A204.1 (cell line): ENCODE results near the gene RIC8A.
"Not testable (repeated sequence)": the region's sequence is repeated elsewhere in the genome, so short reads cannot be mapped to it uniquely, and the experiment has no call there.

ENCODE experiments used
- FAIRE-seq: peaks from 2 replicates; lab custom pipeline; 2012; peaks lifted over from hg19 to GRCh38; lab: Jason Lieb, UNC

RIC8A gene

GRCh38 chr11:207208-207862 is at the start of gene RIC8A, which contains the start of gene BET1L:
Gene RIC8A (plus strand): TSS chr11:207708. CDS start chr11:208855, 1,147 bp downstream.
Gene BET1L (minus strand): TSS chr11:207399. CDS start chr11:207321, 78 bp downstream.
- FAIRE-seq, result peak; percentile 96

GRCh38 chr11:180242-180641 is 27.3 kb upstream of the RIC8A start:
- not testable (repeated sequence) for FAIRE-seq

- not testable (repeated sequence) for FAIRE-seq
Measured at GRCh38 chr11:189200-189783, 18.2 kb upstream of the RIC8A start.

DNA sequence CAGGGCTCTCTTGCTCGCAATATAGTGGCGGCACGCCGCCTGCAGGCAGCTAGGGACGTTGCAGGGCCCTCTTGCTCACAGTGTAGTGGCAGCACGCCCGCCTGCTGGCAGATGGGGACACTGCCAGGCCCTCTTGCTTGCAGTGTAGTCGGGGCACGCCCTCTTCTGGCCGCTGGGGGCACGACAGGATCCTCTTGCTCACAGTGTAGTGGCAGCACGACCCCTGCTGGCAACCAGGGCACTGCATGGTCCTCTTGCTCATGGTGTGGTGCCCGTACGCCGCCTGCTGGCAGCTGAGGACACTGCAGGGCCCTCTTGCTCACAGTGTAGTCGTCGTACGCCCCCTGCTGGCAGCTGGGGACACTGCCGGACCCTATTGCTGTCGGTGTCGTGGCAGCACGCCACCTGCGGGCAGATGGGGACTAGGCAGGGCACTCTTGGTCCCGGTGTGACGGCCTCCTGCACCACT is 17.6 kb upstream of the RIC8A start:
- not testable (repeated sequence) for FAIRE-seq

- not testable (repeated sequence) for FAIRE-seq
Measured at GRCh38 chr11:190546-190945, 17.0 kb upstream of the RIC8A start.

GRCh38 chr11:191490-192478 is 15.7 kb upstream of the RIC8A start:
- FAIRE-seq, result peak; percentile 70

- not testable (repeated sequence) for FAIRE-seq
Measured at GRCh38 chr11:192674-193128, 14.8 kb upstream of the RIC8A start, which contains the start of gene SCGB1C1. Gene SCGB1C1 (plus strand): TSS chr11:193078. CDS start chr11:193100, 22 bp downstream.

DNA sequence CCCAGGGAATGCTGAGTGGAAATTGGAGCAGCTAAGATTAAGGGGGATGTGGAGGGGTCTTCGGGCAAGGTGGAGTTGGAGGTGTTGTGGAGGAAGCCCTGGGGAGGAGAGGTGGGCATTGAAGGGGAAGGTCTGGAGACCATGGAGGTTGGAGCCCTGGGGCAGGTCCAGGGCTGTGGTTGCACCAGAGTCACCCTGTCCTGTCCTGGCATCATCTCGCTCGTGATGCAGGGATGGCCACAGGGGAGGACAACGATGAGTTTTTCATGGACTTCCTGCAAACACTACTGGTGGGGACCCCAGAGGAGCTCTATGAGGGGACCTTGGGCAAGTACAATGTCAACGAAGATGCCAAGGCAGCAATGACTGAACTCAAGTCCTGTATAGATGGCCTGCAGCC is 14.0 kb upstream of the RIC8A start:
- not testable (repeated sequence) for FAIRE-seq

DNA sequence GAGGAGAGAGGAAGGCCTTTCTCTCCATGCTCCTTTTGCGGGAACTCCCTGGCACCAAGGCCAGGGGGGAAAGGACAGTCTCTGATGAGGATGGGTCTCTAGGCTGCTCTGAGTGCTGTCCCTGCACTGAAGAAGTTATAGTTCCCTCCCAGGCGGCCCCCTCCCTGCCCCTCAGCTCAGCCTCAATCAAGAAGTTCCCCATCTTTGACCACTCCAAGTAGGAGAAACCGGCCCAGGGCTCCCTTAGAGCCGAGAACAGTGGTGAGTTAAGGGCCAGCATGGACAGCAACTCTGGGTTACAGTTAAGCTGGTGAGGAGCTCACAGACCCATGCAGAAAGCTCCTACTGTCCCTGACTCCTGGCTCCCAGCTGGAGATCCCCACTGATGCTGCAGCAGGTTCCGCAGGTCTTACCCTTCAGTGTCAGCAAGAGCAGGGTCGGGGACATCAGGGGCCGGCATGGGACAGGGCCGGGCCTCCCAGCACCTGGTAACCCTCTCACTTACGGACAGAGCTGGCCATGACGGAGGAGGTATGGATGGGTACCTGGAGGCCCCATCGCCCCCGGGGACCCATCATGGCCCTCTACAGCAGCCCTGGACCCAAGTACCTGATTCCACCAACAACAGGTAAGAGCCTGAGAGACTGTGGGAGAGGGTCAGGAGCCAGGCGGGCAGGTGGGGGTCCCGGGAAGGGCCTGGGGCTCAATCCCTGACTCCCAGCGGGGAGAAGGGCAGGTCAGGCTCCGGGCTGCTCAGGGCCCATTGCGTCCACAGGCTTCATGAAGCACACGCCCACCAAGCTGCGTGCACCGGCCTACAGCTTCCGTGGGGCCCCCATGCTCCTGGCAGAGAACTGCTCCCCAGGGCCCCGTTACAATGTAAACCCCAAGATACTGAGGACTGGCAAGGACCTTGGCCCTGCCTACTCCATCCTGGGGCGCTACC is 10.4 kb upstream of the RIC8A start:
- no peak for FAIRE-seq

- no peak for FAIRE-seq
Measured at GRCh38 chr11:197741-198235, 9.7 kb upstream of the RIC8A start.

- FAIRE-seq, result no peak
Measured at GRCh38 chr11:198236-198806, 9.2 kb upstream of the RIC8A start.

DNA sequence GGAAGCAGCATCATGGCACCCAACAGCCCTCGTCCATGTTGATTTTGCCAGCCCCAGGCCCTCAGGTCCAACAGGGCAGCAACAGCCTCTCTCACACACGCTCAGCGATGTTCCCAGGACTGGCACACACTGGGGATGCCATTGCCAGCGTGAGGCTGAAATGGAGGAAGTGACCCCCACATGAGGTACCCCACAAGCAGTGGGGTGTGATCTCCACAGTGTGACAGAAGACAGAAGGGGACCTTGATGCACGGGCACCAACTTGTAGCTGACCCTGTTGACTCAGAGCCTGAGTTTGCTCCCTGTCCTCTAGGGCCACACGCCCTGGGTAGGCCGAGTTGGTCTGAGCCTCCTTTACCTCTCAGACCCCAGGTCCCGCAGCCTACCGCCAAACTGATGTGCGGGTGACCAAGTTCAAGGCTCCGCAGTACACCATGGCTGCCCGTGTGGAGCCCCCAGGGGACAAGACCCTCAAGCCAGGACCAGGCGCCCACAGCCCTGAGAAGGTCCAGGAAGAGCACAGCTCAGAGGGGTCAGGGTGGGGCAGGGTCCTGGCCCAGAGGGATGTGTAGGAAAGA is 8.4 kb upstream of the RIC8A start:
- no peak for FAIRE-seq

DNA sequence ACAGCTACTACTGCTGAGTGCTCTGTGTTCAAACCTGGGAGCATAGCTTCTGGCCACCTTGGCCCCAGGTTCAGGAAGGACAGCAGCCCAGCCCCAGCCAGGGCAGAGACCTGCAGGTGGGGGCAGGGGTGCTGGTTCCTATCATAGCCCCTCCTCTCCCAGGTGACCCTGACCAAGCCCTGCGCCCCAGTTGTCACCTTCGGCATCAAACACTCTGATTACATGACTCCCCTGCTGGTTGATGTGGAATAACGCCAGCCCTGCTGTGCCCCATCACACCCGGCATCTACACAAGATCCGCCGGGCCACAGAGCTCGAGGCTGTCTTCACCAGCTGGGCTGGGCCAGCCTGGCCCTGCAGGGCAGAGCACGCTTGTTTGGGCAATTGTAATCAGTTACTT is 7.7 kb upstream of the RIC8A start:
- FAIRE-seq, result no peak

GRCh38 chr11:200224-201003 is 7.1 kb upstream of the RIC8A start:
- no peak for FAIRE-seq

DNA sequence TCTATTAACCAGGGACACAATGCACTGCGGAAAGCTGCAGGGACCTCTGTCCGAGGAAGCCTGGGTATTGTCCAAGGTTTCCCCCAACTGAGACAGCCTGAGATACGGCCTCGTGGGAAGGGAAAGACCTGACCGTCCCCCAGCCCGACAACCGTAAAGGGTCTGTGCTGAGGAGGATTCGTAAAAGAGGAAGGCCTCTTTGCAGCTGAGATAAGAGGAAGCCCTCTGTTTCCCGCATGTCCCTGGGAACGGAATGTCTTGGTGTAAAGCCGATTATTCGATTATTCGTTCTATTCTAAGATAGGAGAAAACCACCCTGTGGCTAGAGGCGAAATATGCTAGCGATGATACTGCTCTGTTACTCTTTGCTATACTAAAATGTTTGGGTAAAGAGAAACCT is 5.5 kb upstream of the RIC8A start:
- FAIRE-seq, result no peak

GRCh38 chr11:202490-202889 is 5.0 kb upstream of the RIC8A start:
- no peak for FAIRE-seq

GRCh38 chr11:203056-203944 is 4.2 kb upstream of the RIC8A start:
- no peak for FAIRE-seq

GRCh38 chr11:203945-204586 is 3.4 kb upstream of the RIC8A start:
- FAIRE-seq, result no peak
